Activated CD4-positive, alpha-beta T cell treated with anti-CD3 and anti-CD28 coated beads, Interleukin-2, amount 10 ng/mL, durations not matched to agents 7 days and 5 days (primary cell): ENCODE measurements around the gene TAS2R30. TPM values are rescaled to one million over a fixed set of nuclear protein-coding genes. Genes with fewer than 3 reads are reported as not detected.
A peak's percentile ranks its signal among the peaks of the same experiment; 100 is the strongest.
"Not testable (repeated sequence)": the region's sequence is repeated elsewhere in the genome, so short reads cannot be mapped to it uniquely, and the experiment has no call there.

Experiments
- CTCF ChIA-PET: fragments of 350-600 bp; sonication (Branson Sonifier 250); formaldehyde crosslinking; loops from one replicate; lab custom pipeline; 2021; ENCODE audit warnings: antibody characterized with exemption; lab: Charles Lee
- POLR2A ChIA-PET: fragments of 350-600 bp; sonication (Branson Sonifier 250); formaldehyde crosslinking; loops from one replicate; lab custom pipeline; 2021; ENCODE audit warnings: antibody characterized with exemption; lab: Charles Lee
- DNase-seq: peaks from one replicate; pipeline ENCODE4 v3.0.0-alpha.2; 2020
- H3K27ac Mint-ChIP-seq: one replicate; pipeline ENCODE4 v1.8.0; 2021; ENCODE audit warnings: mild to moderate bottlenecking, moderate library complexity, mixed read lengths
- H3K27me3 Mint-ChIP-seq: one replicate; pipeline ENCODE4 v1.8.0; 2021; ENCODE audit warnings: mixed read lengths
- H3K36me3 Mint-ChIP-seq: one replicate; pipeline ENCODE4 v1.8.0; 2021; ENCODE audit warnings: low read depth, mixed read lengths
- H3K4me1 Mint-ChIP-seq: one replicate; pipeline ENCODE4 v1.8.0; 2021; ENCODE audit warnings: mixed read lengths
- H3K4me3 Mint-ChIP-seq: one replicate; pipeline ENCODE4 v1.8.0; 2021; ENCODE audit warnings: mild to moderate bottlenecking, moderate library complexity, mixed read lengths
- H3K9me3 Mint-ChIP-seq: one replicate; pipeline ENCODE4 v1.8.0; 2021; ENCODE audit warnings: mixed read lengths
- total RNA-seq, 2 experiments: library from RNA; stranded (reverse); gene quantifications; one replicate each; pipeline ENCODE4 v1.2.3, GENCODE V29; 2021

TAS2R30 gene
- total RNA-seq, 2 experiments from 2014 or later = 2.0 to 2.6 TPM

DNA sequence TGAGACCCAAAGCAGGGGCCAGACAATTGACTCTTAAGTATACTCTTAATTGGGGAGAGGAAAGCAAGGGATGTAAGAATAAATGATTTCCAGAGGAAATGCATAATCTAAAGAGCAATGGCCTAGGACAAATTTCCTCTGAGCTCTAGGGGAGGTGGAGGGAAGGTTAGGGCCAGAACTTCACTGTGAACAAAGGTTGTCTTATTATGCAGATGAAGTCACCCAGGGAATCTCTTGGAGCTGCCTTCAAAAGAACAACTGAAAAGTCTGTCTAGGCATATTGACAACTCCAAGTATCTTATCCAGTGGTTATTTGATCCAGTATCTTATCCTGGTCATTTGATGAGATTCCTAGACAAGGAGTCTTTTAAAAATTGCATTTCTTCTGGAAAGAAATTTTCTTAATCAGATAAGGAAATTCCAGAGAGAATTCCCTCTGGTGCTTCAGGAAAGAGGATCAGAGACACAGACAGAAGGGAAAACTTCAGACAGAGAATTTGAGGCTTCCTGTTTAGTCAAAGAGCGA is 20.0 kb upstream of the TAS2R30 start:
- POLR2A ChIA-PET = no interaction called here
- Mint-ChIP-seq H3K27ac (no peak overlapping the region), H3K27me3 (no peaks in the 10 kb centered on the region), H3K4me3 (no peak overlapping the region), H3K36me3 (peaks cover 45% of the 10 kb centered on the region), H3K4me1 (peaks cover 3% of the 10 kb centered on the region), H3K9me3 (peaks cover 23% of the 10 kb centered on the region)
- no peak for DNase-seq
- CTCF ChIA-PET = interaction anchor here (1.0 kb wide), 1 partner anchor 9 kb away, joined by 3 read pairs; no protein-coding TSS in a partner anchor

DNA sequence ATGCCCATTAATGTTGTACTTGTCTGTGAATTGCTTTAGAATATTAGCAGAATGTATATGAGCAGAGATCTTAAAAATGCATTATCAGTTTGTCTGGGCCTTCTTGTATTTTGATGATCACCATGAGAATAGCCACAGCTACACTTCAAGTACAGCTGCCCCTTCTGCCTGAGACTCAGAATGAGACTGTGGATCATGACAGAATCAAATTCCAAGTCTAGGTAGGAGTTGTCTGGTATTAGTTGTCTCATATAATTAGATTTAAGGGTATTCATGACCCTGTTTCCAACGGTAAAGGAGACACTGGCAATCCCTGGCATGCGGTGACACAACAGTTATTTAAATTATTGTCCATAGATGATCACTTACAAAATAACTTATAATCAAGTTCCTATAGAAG is 18.3 kb upstream of the TAS2R30 start:
- Mint-ChIP-seq H3K27ac (no peak overlapping the region), H3K4me3 (no peak overlapping the region), H3K9me3 (peaks cover 23% of the 10 kb centered on the region), H3K27me3 (no peaks in the 10 kb centered on the region), H3K36me3 (peaks cover 38% of the 10 kb centered on the region), H3K4me1 (peaks cover 3% of the 10 kb centered on the region)
- POLR2A ChIA-PET = no interaction called here
- CTCF ChIA-PET = no interaction called here
- DNase-seq = no peak

- peaks cover 19% of the 10 kb centered on the region for H3K9me3 Mint-ChIP-seq
- no peaks in the 10 kb centered on the region for H3K27me3 Mint-ChIP-seq
These were observed 16.4 kb upstream of the TAS2R30 start for GRCh38 chr12:11150832-11151231.

GRCh38 chr12:11147420-11147819 is 13.0 kb upstream of the TAS2R30 start:
- peaks cover 40% of the 10 kb centered on the region for H3K36me3 Mint-ChIP-seq
- peaks cover 33% of the 10 kb centered on the region for H3K9me3 Mint-ChIP-seq
- CTCF ChIA-PET = no interaction called here
- H3K27ac Mint-ChIP-seq = no peak overlapping the region
- H3K27me3 Mint-ChIP-seq = no peaks in the 10 kb centered on the region
- peaks cover 2% of the 10 kb centered on the region for H3K4me1 Mint-ChIP-seq
- DNase-seq = no peak
- POLR2A ChIA-PET = no interaction called here
- no peak overlapping the region for H3K4me3 Mint-ChIP-seq

More at GRCh38 chr12:11150832-11151231, 16.4 kb upstream of the TAS2R30 start:
- Mint-ChIP-seq H3K36me3 (peaks cover 31% of the 10 kb centered on the region), H3K4me1 (peaks cover 2% of the 10 kb centered on the region), H3K27ac (no peak overlapping the region), H3K4me3 (no peak overlapping the region)
- POLR2A ChIA-PET = no interaction called here
- no peak for DNase-seq
- CTCF ChIA-PET = interaction anchor here (0.6 kb wide), 1 partner anchor 10 kb away, joined by 3 read pairs; no protein-coding TSS in a partner anchor

- Mint-ChIP-seq H3K4me1 (no peaks in the 10 kb centered on the region), H3K36me3 (peaks cover 46% of the 10 kb centered on the region), H3K27ac (no peak overlapping the region), H3K4me3 (no peak overlapping the region), H3K27me3 (no peaks in the 10 kb centered on the region), H3K9me3 (peaks cover 39% of the 10 kb centered on the region)
- DNase-seq = no peak
- ChIA-PET CTCF (no interaction called here), POLR2A (no interaction called here)
These were observed 9.9 kb upstream of the TAS2R30 start for GRCh38 chr12:11144297-11144696.

DNA sequence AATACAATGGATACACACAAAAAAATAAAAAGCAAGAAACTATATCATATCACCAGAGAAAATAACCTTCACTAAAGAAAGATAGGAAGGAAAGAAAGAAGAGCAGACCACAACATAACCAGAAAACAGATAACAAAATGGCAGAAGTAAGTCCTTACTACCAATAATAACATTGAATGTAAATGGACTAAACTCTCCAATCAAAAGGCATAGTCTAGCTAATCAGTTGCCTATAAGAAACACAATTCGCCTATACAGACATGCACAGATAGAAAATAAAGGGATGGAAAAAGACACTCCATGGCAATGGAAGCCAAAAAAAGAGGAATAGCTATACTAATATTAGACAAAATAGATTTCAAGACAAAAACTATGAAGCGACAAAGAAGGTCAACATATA is 8.9 kb upstream of the TAS2R30 start:
- no peak overlapping the region for H3K4me3 Mint-ChIP-seq
- POLR2A ChIA-PET = no interaction called here
- CTCF ChIA-PET = no interaction called here

DNA sequence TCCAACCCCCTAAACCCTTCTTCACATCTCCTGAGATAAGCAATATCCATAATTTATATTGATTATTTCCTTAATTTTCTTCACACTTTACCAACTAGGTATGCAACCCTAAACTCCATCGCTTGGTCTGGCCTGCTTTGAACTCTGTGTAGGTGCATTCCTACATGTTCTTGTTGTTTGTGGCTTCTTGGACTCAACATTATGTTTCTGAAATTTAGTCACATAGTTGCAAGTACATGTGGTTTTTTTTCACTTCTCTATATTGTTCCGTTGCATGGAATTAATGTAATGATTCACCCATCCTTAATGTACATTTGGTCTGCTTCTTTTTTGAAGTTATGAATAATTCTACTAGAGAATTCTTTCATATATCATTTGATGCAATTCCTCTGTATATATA is 1.6 kb upstream of the TAS2R30 start:
- ChIA-PET CTCF (no interaction called here), POLR2A (no interaction called here)
- no peak for DNase-seq
- Mint-ChIP-seq H3K36me3 (peaks cover 19% of the 10 kb centered on the region), H3K27ac (no peak overlapping the region), H3K9me3 (peaks cover 2% of the 10 kb centered on the region), H3K27me3 (no peaks in the 10 kb centered on the region), H3K4me3 (no peak overlapping the region), H3K4me1 (no peaks in the 10 kb centered on the region)

More for the DNA sequence above, 8.9 kb upstream of the TAS2R30 start:
- no peak for DNase-seq
- Mint-ChIP-seq H3K36me3 (peaks cover 43% of the 10 kb centered on the region), H3K9me3 (peaks cover 39% of the 10 kb centered on the region), H3K27me3 (no peaks in the 10 kb centered on the region), H3K4me1 (no peaks in the 10 kb centered on the region), H3K27ac (no peak overlapping the region)

DNA sequence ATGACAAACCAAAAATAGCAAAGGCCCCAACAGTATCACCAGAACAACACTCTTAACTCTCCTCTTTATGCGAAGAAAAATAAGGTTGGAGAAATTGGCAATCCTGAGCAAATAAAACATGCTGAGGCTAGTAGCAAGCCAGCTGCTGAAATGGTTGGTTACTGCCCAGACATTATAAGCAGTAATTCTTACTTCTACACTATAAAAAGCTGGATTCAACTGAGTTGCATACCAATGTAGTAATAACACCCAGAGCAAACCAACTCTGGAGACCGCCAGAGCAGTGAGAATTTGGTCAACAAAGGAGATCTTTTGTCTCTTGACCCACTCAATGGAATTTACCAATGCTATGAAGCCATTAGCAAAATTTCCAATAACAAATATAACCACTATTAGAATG is 628 bp downstream of the TAS2R30 start:
- no peak for DNase-seq
- H3K4me1 Mint-ChIP-seq = no peaks in the 10 kb centered on the region
- no peak overlapping the region for H3K4me3 Mint-ChIP-seq
- POLR2A ChIA-PET = no interaction called here
- CTCF ChIA-PET = no interaction called here
- H3K36me3 Mint-ChIP-seq = peaks cover 17% of the 10 kb centered on the region
- H3K27ac Mint-ChIP-seq = no peak overlapping the region
- H3K9me3 Mint-ChIP-seq = peaks cover 4% of the 10 kb centered on the region
- no peaks in the 10 kb centered on the region for H3K27me3 Mint-ChIP-seq

DNA sequence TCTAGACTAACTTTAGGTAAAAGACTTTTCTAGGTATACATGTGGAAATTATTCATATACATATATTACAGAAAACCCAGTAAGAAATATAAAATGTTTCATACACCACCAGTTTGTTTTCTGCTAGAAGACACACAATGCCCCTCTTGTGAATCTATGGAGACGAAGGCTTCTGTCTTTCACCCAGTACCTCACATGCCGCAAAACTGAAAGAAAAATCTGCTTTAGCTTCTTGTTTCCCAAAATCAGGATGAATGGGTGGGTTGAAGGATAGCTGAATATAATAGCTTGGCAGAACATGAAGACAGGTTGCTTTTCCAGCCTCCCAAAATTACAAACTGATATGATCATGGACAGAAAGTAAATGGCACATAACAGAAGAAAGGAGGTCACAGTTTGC is 1.3 kb downstream of the TAS2R30 start:
- Mint-ChIP-seq H3K4me1 (no peaks in the 10 kb centered on the region), H3K36me3 (peaks cover 19% of the 10 kb centered on the region), H3K27ac (no peak overlapping the region), H3K27me3 (no peaks in the 10 kb centered on the region), H3K9me3 (peaks cover 4% of the 10 kb centered on the region), H3K4me3 (no peak overlapping the region)
- ChIA-PET CTCF (no interaction called here), POLR2A (no interaction called here)
- DNase-seq = no peak

GRCh38 chr12:11130999-11131398 is 3.4 kb downstream of the TAS2R30 start:
- no peaks in the 10 kb centered on the region for H3K27me3 Mint-ChIP-seq

DNA sequence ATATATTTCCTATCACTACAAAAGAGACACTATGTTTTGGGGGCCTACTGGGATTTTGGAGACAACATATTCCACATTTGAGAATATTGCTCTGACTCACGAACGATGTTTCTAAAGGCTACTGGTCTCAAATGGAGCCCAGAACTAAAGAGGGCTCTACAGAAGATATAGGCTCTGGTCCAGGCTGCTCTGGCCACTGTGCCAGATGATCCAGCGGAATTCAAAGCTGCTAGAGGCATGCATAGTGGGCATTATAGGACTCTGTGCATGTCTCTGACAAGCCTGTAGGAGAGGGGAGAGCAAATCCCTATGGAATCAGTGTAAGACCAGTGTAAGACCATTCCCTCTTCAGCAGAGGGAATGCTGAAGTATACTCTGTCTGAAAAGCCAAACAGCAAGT is 4.1 kb downstream of the TAS2R30 start:
- H3K27me3 Mint-ChIP-seq = no peaks in the 10 kb centered on the region
- ChIA-PET POLR2A (no interaction called here), CTCF (no interaction called here)
- H3K36me3 Mint-ChIP-seq = peaks cover 17% of the 10 kb centered on the region
- peaks cover 9% of the 10 kb centered on the region for H3K9me3 Mint-ChIP-seq
- no peak for DNase-seq
- H3K4me3 Mint-ChIP-seq = no peak overlapping the region
- no peaks in the 10 kb centered on the region for H3K4me1 Mint-ChIP-seq
- no peak overlapping the region for H3K27ac Mint-ChIP-seq

More at GRCh38 chr12:11130999-11131398, 3.4 kb downstream of the TAS2R30 start:
- POLR2A ChIA-PET = no interaction called here
- no peaks in the 10 kb centered on the region for H3K4me1 Mint-ChIP-seq
- peaks cover 19% of the 10 kb centered on the region for H3K36me3 Mint-ChIP-seq
- H3K9me3 Mint-ChIP-seq = peaks cover 9% of the 10 kb centered on the region
- CTCF ChIA-PET = no interaction called here
- DNase-seq = no peak
- no peak overlapping the region for H3K27ac Mint-ChIP-seq
- no peak overlapping the region for H3K4me3 Mint-ChIP-seq

DNA sequence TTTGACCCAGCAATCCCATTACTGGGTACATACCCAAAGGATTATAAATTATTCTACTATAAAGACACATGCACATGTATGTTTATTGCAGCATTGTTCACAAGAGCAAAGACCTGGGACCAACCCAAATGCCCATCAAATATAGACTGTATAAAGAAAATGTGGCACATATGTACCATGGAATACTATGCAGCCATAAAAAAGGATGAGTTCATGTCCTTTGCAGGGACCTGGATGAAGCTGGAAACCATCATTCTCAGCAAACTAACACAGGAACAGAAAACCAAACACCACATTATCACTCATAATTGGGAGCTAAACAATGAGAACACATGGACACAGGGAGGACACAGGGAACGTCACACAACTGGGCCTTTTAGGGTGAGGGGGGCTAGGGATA is 20.3 kb downstream of the TAS2R30 start:
- H3K4me3 Mint-ChIP-seq, H3K27me3 Mint-ChIP-seq, H3K27ac Mint-ChIP-seq, CTCF ChIA-PET, DNase-seq, POLR2A ChIA-PET: not testable (repeated sequence)
- Mint-ChIP-seq H3K36me3 (peaks cover 86% of the 10 kb centered on the region), H3K9me3 (peaks cover 56% of the 10 kb centered on the region), H3K4me1 (peaks cover 20% of the 10 kb centered on the region)

DNA sequence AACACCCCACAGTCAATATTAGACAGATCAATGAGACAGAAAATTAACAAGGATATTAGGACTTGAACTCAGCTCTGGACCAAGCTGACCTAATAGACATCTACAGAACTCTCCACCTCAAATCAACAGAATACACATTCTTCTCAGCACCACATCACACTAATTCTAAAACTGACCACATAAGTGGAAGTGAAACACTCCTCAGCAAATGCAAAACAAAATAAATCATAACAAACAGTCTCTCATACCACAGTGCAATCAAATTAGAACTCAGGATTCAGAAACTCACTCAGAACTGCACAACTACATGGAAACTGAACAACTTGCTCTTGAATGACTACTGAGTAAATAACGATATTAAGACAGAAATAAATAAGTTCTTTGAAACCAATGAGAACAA is 23.2 kb downstream of the TAS2R30 start:
- H3K4me3 Mint-ChIP-seq, H3K27me3 Mint-ChIP-seq, H3K27ac Mint-ChIP-seq, DNase-seq, POLR2A ChIA-PET, CTCF ChIA-PET: not testable (repeated sequence)
- peaks cover 59% of the 10 kb centered on the region for H3K9me3 Mint-ChIP-seq
- H3K4me1 Mint-ChIP-seq = peaks cover 32% of the 10 kb centered on the region
- H3K36me3 Mint-ChIP-seq = peaks cover 94% of the 10 kb centered on the region

GRCh38 chr12:11108862-11109261 is 25.6 kb downstream of the TAS2R30 start:
- ChIA-PET POLR2A (no interaction called here), CTCF (no interaction called here)
- peaks cover 60% of the 10 kb centered on the region for H3K9me3 Mint-ChIP-seq
- H3K4me3 Mint-ChIP-seq = no peak overlapping the region
- H3K27ac Mint-ChIP-seq = peak overlapping the region; percentile 60
- no peak for DNase-seq
- peaks cover 85% of the 10 kb centered on the region for H3K36me3 Mint-ChIP-seq
- H3K27me3 Mint-ChIP-seq = no peaks in the 10 kb centered on the region
- peaks cover 31% of the 10 kb centered on the region for H3K4me1 Mint-ChIP-seq
